ENCODE results near the gene C11orf42.

The C11orf42 gene

DNA sequence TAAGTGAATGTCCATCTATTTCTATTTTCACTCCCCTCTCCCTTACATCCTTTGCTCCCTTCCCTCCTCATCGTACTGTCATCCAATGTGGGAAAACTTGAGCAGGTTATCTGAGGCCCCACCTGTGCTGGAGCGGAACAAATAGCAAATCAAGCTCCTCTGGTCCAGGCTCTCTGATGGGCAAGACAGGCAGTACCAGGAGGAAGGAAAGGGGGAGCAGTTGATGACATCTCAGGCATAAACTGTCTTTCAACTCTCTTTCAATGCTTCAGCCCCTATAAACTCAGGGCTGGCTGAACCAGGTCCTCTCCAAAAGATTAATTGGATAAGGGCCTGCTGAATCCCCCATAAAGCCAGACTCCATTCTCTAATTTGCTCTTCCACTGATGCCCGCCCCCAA, 52.8 kb downstream of the C11orf42 start:
- DNase-seq (ENCODE audit: low read depth) = no peak

DNA sequence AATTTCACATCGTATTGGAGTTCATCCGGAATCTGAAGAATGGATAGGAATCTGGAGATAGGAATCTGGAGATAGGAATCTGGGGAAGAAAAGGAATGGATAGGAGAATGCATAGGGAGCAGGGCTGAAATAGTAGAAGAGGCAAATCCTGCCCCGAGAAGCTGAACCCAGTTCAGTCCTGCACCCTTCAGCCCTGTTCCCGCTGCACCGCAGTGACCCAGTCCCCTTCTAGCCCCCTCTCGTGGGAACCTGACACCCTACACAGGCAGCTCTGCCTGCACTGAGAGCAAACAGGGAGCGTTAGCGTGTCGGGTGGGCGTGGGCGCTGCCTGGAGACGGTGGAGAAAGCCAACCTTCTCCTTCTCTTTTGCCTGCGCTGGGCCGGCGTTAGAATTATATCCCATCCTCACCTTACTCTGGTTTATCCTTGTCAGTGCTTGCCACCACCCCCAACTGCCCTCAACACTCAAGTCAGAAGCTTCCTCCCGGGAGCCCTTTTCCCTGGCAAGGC, 53.3 kb downstream of the C11orf42 start:
- DNase-seq (ENCODE audit: low read depth) = no peak

DNA sequence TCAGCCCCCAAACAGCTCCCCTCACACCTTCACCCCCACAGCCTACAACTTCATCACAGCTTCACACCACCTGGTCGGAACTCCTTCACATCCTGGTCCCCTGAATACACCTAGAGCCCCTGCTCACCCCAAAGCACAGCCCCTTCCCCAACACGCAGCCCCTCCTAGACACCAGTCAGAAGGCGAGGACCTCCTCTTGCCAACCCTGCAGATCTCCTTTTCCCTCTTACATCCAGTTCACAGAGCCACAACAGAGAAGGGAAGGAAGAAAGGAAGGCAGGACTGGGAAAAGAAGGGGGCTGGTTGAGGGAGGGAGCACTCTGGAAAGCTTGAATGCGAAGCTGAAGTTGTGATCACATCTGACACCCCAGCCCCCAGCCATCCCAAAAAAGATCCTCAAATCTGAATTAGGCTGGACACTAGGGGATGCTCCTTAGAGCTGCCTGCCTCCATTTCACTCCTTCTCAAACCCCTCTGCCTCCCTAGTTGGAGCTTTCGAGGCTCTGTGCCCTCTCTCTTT, 54.9 kb downstream of the C11orf42 start:
- no peak for DNase-seq (ENCODE audit: low read depth)

Data from fibroblast of gingiva (primary cell).